HepG2 (cell line): ENCODE results near the gene PNPLA2. TPM values are rescaled to one million over a fixed set of nuclear protein-coding genes. Genes with fewer than 3 reads are reported as not detected.

Source experiments
- CCAR2 ChIP-seq: fragments of 200-400 bp; formaldehyde crosslinking; optimal IDR thresholded peaks from 2 replicates; pipeline ENCODE3; 2018; ENCODE audit warnings: low read depth, mild to moderate bottlenecking, low read length, moderate library complexity
- DDIT3 ChIP-seq: sonication (generic); formaldehyde crosslinking; IDR thresholded peaks from 2 replicates; pipeline ENCODE4 v1.4.0; 2020; ENCODE audit warnings: mild to moderate bottlenecking, missing genetic modification reagents
- E2F5 ChIP-seq: sonication (generic); formaldehyde crosslinking; conservative IDR thresholded peaks from 2 replicates; pipeline ENCODE4 v1.4.0; 2020; ENCODE audit warnings: missing genetic modification reagents
- HOXA9 ChIP-seq: sonication (generic); formaldehyde crosslinking; IDR thresholded peaks from 2 replicates; pipeline ENCODE4 v1.8.1; 2022; ENCODE audit warnings: missing genetic modification reagents, mild to moderate bottlenecking, moderate library complexity, borderline replicate concordance
- MAX ChIP-seq: IDR thresholded peaks from 2 replicates; pipeline ENCODE4 v1.6.1; 2012; ENCODE audit warnings: inconsistent platforms
- NFAT5 ChIP-seq: sonication (generic); formaldehyde crosslinking; IDR thresholded peaks from 2 replicates; pipeline ENCODE4 v1.4.0; 2020; ENCODE audit warnings: missing genetic modification reagents
- PRDM15 ChIP-seq: sonication (generic); formaldehyde crosslinking; IDR thresholded peaks from 2 replicates; pipeline ENCODE4 v1.4.0; 2020; ENCODE audit warnings: missing genetic modification reagents
- PRDM4 ChIP-seq: sonication (generic); formaldehyde crosslinking; IDR thresholded peaks from 2 replicates; pipeline ENCODE4 v1.9.0; 2021; ENCODE audit warnings: missing genetic modification reagents, borderline replicate concordance
- RFXAP ChIP-seq: sonication (generic); formaldehyde crosslinking; IDR thresholded peaks from 2 replicates; pipeline ENCODE4 v1.4.0; 2020; ENCODE audit warnings: missing genetic modification reagents, borderline replicate concordance
- SMAD3 ChIP-seq: sonication (generic); formaldehyde crosslinking; IDR thresholded peaks from 2 replicates; pipeline ENCODE4 v1.4.0; 2020; ENCODE audit warnings: missing genetic modification reagents
- ZNF280B ChIP-seq: sonication (generic); formaldehyde crosslinking; IDR thresholded peaks from 2 replicates; pipeline ENCODE4 v1.5.0; 2020; ENCODE audit warnings: missing genetic modification reagents, mild to moderate bottlenecking, borderline replicate concordance
- ZSCAN22 ChIP-seq: sonication (generic); formaldehyde crosslinking; IDR thresholded peaks from 2 replicates; pipeline ENCODE4 v1.4.0; 2020; ENCODE audit warnings: mild to moderate bottlenecking, missing genetic modification reagents
- polyA plus RNA-seq, 8 experiments: library from polyadenylated mRNA; depleted of rRNA in 3 of 8; stranded (reverse) in 7 of 8; unstranded in 1 of 8; fragments of >200 nt; fragmentation: Illumina TruSeq in 4 of 8; extraction: Trizol in 4 of 8; gene quantifications; 2 replicates each; pipeline versions ENCODE4 v1.2.1 to v1.2.3, GENCODE V29; 2011 to 2016; ENCODE audit warnings: low read depth in 4 of 8, missing spikeins in 1 of 8, mixed read lengths in 1 of 8; ENCODE audit not compliant: insufficient read depth in 1 of 8
- total RNA-seq, 5 experiments: library from RNA; depleted of rRNA; stranded (reverse); fragments of >200 nt; fragmentation: Illumina TruSeq; extraction: Trizol; gene quantifications; 2 replicates each; pipeline ENCODE4 v1.2.3, GENCODE V29; 2016; ENCODE audit warnings: low read depth in 1 of 5

PNPLA2 gene
- total and polyA plus RNA-seq, 2 of the 13 experiments (the other 11 are each of a cell fraction or from before 2014, with no cell fraction given), result 10.5 to 43.2 TPM

GRCh38 chr11:820655-821511, 2.2 kb downstream of the PNPLA2 start (continued):
- TF ChIP-seq NFAT5 (no peak), SMAD3 (no peak), ZNF280B (CRISPR knock-in tag) (no peak), ZSCAN22 (CRISPR knock-in tag) (no peak), HOXA9 (CRISPR knock-in tag) (no peak), PRDM15 (CRISPR knock-in tag) (no peak), E2F5 (CRISPR knock-in tag) (no peak), CCAR2 (no peak), DDIT3 (CRISPR knock-in tag) (no peak), RFXAP (CRISPR knock-in tag) (0 out of 2 replicates have a peak, but pooled peaks have one; percentile 1), PRDM4 (no peak), MAX (no peak)
